ENCODE measurements around the gene ETFBKMT. TPM values are rescaled to one million over a fixed set of nuclear protein-coding genes. Genes with fewer than 3 reads are reported as not detected.

ETFBKMT gene
- polyA plus RNA-seq, 1 donor from 2014 or later = 1.7 TPM

DNA sequence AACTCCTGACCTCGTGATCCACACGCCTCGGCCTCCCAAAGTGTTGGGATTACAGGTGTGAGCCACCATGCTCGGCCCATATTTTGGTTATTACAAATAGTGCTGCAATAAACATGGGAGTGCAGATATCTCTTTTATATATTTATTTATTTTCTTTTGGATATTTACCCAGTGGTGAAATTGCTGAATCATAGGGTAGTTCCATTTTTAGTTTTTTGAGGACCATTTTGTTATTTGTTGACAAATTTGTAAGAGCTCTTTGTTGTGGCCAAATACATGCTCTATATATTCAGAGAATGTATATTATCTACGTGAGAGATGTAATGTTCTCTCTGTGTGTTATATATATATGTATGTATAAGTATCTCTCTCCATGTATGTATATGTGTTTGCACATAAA lies 53.4 kb downstream of the ETFBKMT start:
- Histone ChIP-seq H3K4me2 (ENCODE audit: low read length) (no peak overlapping the region), H3K79me2 (replicated peaks; ENCODE audit: insufficient read depth, low read length) (no peaks in the 10 kb centered on the region), H3K9ac (ENCODE audit: low read length) (no peak overlapping the region), H3F3A (ENCODE audit: insufficient read depth, low read length, poor library complexity, severe bottlenecking) (no peaks in the 10 kb centered on the region), H3K9me2 (ENCODE audit: insufficient read depth, low read length) (no peaks in the 10 kb centered on the region), H3K27ac (ENCODE audit: low read length) (no peak overlapping the region), H3K27me3 (ENCODE audit: insufficient read depth, low read depth, low read length) (no peaks in the 10 kb centered on the region), H3K36me3 (ENCODE audit: insufficient read depth, low read length) (peaks cover 4% of the 10 kb centered on the region), H4K20me1 (ENCODE audit: insufficient read depth) (no peaks in the 10 kb centered on the region), H3K4me3 (ENCODE audit: low read length) (no peak overlapping the region), H3K9me3 (ENCODE audit: low read length) (no peaks in the 10 kb centered on the region), H2AFZ (ENCODE audit: low read depth, low read length) (no peak overlapping the region)
- TF ChIP-seq POLR2AphosphoS5 (IDR thresholded peaks at IDR 0.05) = no peak
- no peak for TF ChIP-seq TAF1 (IDR thresholded peaks at IDR 0.05; ENCODE audit: low read depth)

DNA sequence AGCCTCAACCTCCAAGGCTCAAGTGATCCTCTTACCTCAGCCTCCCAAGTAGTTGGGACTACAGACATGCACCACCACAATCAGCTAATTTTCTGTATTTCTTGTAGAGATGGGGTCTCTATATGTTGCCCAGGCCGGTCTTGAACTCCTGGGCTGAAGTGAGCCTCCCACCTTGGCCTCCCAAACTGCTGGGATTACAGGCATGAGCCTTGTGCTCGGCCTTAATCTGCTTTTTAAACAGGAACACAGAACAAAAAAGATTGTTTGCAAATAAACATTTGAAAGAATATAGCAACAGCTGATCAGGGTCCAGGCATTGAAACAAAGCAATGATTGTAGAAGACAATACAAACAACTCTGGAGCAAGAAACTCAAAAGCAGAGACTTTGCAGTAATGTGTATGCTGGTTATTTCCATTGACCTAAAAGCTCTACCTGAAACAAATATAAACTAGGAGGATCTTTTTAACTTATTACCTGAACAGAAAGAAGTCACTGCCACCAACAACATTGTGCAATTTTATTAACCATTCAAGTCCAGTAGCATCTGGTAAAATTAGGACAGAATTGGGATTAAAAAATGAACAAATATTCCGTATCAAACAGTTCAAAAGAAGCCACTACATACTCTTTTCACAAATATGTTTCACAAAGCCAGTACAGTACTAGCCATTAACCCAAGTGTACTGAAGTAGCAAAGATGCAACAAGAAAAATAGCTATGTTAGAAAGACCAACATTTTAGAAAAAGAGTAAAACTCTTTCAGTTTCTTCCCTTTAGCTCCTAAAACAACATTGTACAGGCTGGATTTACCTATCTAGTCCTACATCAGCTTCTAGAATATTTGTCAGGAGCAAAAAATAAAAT lies 55.2 kb downstream of the ETFBKMT start:
- Histone ChIP-seq H3K36me3 (ENCODE audit: insufficient read depth, low read length) (peaks cover 4% of the 10 kb centered on the region), H3K79me2 (replicated peaks; ENCODE audit: insufficient read depth, low read length) (no peaks in the 10 kb centered on the region), H3K9me2 (ENCODE audit: insufficient read depth, low read length) (no peaks in the 10 kb centered on the region), H3K27ac (ENCODE audit: low read length) (no peak overlapping the region), H3K4me3 (ENCODE audit: low read length) (no peak overlapping the region), H3K9ac (ENCODE audit: low read length) (no peak overlapping the region), H3K27me3 (ENCODE audit: insufficient read depth, low read depth, low read length) (no peaks in the 10 kb centered on the region), H2AFZ (ENCODE audit: low read depth, low read length) (no peak overlapping the region), H4K20me1 (ENCODE audit: insufficient read depth) (no peaks in the 10 kb centered on the region), H3K9me3 (ENCODE audit: low read length) (peaks cover 6% of the 10 kb centered on the region), H3F3A (ENCODE audit: insufficient read depth, low read length, poor library complexity, severe bottlenecking) (no peaks in the 10 kb centered on the region), H3K4me2 (ENCODE audit: low read length) (no peak overlapping the region)
- TF ChIP-seq POLR2AphosphoS5 (IDR thresholded peaks at IDR 0.05) (no peak), TAF1 (IDR thresholded peaks at IDR 0.05; ENCODE audit: low read depth) (no peak)
- TF ChIP-seq, protein P1, sequence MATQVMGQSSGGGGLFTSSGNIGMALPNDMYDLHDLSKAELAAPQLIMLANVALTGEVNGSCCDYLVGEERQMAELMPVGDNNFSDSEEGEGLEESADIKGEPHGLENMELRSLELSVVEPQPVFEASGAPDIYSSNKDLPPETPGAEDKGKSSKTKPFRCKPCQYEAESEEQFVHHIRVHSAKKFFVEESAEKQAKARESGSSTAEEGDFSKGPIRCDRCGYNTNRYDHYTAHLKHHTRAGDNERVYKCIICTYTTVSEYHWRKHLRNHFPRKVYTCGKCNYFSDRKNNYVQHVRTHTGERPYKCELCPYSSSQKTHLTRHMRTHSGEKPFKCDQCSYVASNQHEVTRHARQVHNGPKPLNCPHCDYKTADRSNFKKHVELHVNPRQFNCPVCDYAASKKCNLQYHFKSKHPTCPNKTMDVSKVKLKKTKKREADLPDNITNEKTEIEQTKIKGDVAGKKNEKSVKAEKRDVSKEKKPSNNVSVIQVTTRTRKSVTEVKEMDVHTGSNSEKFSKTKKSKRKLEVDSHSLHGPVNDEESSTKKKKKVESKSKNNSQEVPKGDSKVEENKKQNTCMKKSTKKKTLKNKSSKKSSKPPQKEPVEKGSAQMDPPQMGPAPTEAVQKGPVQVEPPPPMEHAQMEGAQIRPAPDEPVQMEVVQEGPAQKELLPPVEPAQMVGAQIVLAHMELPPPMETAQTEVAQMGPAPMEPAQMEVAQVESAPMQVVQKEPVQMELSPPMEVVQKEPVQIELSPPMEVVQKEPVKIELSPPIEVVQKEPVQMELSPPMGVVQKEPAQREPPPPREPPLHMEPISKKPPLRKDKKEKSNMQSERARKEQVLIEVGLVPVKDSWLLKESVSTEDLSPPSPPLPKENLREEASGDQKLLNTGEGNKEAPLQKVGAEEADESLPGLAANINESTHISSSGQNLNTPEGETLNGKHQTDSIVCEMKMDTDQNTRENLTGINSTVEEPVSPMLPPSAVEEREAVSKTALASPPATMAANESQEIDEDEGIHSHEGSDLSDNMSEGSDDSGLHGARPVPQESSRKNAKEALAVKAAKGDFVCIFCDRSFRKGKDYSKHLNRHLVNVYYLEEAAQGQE (IDR thresholded peaks at IDR 0.05; ENCODE audit: borderline replicate concordance) = no peak

DNA sequence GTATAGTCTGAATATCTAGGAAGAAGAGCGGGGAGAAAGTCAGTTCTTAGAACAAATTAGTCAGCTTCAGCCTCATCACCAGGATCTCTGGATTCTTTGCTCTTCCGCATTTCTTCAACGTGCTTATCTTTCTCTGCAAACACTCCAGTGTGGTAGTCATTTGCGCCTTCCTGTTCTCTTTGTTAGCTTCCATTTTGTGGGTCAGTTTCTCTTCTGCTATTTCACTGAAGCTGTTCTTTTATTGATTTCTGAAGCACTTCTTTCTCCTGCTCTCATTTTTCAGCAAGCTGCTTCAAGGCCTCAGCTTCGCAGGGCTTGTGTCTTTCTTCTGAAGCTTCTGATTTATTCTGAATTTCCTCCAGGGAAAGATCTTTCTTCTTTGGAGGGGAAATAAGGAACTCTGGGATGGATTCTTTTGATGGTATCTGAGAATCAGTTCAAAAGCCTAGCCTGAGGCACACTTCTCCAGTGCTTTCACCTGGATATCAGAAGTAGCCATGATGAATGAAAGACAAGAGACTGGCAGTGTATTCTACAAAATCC lies 55.9 kb downstream of the ETFBKMT start:
- Histone ChIP-seq H2AFZ (ENCODE audit: low read depth, low read length) (no peak overlapping the region), H3K9me2 (ENCODE audit: insufficient read depth, low read length) (no peaks in the 10 kb centered on the region), H3K79me2 (replicated peaks; ENCODE audit: insufficient read depth, low read length) (no peaks in the 10 kb centered on the region), H3F3A (ENCODE audit: insufficient read depth, low read length, poor library complexity, severe bottlenecking) (no peaks in the 10 kb centered on the region), H3K9me3 (ENCODE audit: low read length) (peaks cover 6% of the 10 kb centered on the region), H3K27ac (ENCODE audit: low read length) (no peak overlapping the region), H3K4me3 (ENCODE audit: low read length) (no peak overlapping the region), H3K27me3 (ENCODE audit: insufficient read depth, low read depth, low read length) (no peaks in the 10 kb centered on the region), H4K20me1 (ENCODE audit: insufficient read depth) (no peaks in the 10 kb centered on the region), H3K36me3 (ENCODE audit: insufficient read depth, low read length) (peaks cover 4% of the 10 kb centered on the region), H3K9ac (ENCODE audit: low read length) (no peak overlapping the region), H3K4me2 (ENCODE audit: low read length) (no peak overlapping the region)
- TF ChIP-seq SMC3 (conservative IDR thresholded peaks at IDR 0.05; ENCODE audit: poor library complexity) (no peak), EZH2 (IDR thresholded peaks at IDR 0.05; ENCODE audit: borderline replicate concordance, insufficient read depth, low read length, poor library complexity, severe bottlenecking) (no peak), TAF1 (IDR thresholded peaks at IDR 0.05; ENCODE audit: low read depth) (no peak), POLR2AphosphoS5 (IDR thresholded peaks at IDR 0.05) (no peak), MXI1 (conservative IDR thresholded peaks at IDR 0.05; ENCODE audit: poor library complexity, severe bottlenecking) (no peak), EP300 (conservative IDR thresholded peaks at IDR 0.05; ENCODE audit: poor library complexity, severe bottlenecking) (no peak), RAD21 (conservative IDR thresholded peaks at IDR 0.05) (no peak)
- TF ChIP-seq, protein P1 (IDR thresholded peaks at IDR 0.05; ENCODE audit: borderline replicate concordance) = no peak
- TF ChIP-seq, protein P2, sequence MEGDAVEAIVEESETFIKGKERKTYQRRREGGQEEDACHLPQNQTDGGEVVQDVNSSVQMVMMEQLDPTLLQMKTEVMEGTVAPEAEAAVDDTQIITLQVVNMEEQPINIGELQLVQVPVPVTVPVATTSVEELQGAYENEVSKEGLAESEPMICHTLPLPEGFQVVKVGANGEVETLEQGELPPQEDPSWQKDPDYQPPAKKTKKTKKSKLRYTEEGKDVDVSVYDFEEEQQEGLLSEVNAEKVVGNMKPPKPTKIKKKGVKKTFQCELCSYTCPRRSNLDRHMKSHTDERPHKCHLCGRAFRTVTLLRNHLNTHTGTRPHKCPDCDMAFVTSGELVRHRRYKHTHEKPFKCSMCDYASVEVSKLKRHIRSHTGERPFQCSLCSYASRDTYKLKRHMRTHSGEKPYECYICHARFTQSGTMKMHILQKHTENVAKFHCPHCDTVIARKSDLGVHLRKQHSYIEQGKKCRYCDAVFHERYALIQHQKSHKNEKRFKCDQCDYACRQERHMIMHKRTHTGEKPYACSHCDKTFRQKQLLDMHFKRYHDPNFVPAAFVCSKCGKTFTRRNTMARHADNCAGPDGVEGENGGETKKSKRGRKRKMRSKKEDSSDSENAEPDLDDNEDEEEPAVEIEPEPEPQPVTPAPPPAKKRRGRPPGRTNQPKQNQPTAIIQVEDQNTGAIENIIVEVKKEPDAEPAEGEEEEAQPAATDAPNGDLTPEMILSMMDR (IDR thresholded peaks at IDR 0.05; ENCODE audit: poor library complexity, severe bottlenecking) = no peak

Data from neural cell (in vitro differentiated cells).